Inflammatory macrophage treated with lipopolysaccharide for 1 hour (primary cell): ENCODE measurements around the gene CNOT6L.
"Not testable (repeated sequence)": the region's sequence is repeated elsewhere in the genome, so short reads cannot be mapped to it uniquely, and the experiment has no call there.

ENCODE experiments used
- DNase-seq, 2 donors: peaks; one replicate each; pipeline ENCODE4 v3.0.0-alpha.2; 2020 to 2022

Gene CNOT6L

DNA sequence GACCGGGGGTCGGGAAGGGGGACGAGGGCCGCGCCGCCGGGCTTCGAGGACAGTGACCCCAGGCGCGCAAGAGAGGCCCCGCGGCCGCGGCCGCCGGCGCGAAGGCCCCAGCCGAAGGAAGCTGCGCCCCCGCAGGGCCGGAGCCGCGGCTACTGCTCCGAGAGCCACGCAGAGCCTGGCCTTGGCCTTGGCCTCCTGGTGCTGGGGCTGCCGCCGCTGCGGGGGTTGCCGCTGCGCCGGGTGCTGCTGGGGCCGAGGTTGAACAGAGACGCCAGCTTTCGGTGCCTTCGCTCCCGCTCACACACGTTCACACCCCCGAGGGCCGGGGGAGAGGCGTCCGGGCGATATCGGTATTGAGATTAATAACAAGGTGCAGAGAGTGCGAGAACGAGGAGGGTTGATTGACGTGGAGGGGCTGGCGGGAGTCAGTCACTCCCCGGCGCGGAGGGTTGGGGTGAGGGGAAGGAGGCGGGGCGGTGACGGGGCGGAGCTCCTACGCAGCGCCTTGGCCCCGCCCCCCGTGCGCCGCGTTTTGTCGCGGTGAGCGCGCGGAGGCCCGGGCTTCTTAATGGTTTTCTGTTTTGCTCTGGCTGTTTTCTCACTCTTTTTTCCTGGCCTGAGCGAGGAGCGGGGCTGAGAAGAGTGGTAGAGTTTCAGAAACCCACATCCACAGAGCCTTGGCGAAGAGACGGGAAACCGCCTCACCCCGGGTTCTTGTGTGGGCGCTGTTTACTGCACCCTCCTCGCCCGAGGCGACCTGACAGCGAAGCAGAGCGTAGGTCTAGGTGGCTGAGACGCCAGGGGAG, 878 bp upstream of the CNOT6L start:
- DNase-seq, result peak; percentile 81 to 93

DNA sequence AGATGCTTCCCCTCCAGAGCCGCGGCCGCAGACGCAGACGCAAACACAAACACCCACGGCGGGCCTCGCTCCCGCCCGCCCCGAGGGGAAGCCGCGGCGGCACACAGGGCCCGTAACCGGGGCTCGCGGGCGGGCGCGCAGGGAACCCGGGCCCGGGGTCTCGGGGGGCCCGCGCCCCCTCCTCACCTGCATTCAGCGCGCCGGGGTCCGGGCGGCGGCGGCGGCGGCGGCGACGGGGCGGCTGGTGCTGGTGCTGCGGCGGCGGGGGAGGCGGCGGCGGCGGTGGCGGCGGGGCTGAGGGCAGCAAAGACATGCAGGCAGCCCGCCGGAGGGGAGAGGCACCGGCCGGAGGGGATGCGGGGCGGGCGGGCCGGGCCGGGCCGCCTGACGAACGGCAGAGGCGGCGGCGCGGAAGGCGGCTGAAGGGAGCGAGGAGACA, 255 bp upstream of the CNOT6L start:
- DNase-seq, result no peak

- peak; percentile 75 to 79 for DNase-seq
Observed at GRCh38 chr4:77818073-77818601, 1.0 kb downstream of the CNOT6L start.

- DNase-seq, result peak in 1 of 2 donors; percentile 19
Observed at GRCh38 chr4:77817304-77818072, 1.7 kb downstream of the CNOT6L start.

DNA sequence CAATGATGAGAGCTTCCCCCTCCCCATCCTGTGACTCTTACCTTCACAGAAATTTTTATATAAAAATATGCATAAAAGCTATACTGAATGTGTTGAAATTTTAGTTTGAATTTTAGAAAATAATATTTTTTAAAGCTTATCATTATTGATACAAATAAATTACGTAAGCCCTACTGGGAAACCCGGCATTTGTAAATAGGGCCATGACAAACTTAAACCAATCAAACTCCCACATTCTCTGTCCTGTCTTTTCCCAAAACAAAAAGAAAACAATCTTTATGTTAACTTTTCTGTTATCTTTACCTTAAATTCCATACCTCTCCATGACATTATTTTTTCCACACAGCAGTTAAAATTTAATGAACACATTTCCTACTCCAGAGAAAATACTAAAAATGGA, 2.6 kb downstream of the CNOT6L start:
- peak; percentile 39 to 70 for DNase-seq

- no peak for DNase-seq
Observed at GRCh38 chr4:77815636-77816035, 3.5 kb downstream of the CNOT6L start.

DNA sequence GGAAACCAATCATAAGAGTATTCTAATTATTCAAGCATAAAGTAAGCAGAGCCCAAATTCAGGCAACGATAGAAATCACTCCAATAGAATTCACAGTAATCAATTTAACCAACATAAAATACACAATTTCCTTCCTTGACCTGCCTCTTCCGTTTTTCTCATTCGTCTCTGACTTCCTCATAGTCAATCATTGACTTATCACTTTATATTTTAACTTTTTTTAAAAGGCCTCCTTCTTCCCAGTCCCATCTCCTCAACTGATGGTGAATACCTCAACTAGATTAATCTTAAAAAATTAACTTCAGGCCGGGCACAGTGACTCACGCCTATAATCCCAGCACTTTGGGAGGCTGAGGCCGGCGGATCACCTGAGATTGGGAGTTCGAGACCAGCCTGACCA, 13.3 kb downstream of the CNOT6L start:
- DNase-seq, result no peak

- no peak for DNase-seq
Observed at GRCh38 chr4:77804471-77804870, 14.7 kb downstream of the CNOT6L start.

GRCh38 chr4:77802402-77802801, 16.8 kb downstream of the CNOT6L start:
- DNase-seq, result no peak

DNA sequence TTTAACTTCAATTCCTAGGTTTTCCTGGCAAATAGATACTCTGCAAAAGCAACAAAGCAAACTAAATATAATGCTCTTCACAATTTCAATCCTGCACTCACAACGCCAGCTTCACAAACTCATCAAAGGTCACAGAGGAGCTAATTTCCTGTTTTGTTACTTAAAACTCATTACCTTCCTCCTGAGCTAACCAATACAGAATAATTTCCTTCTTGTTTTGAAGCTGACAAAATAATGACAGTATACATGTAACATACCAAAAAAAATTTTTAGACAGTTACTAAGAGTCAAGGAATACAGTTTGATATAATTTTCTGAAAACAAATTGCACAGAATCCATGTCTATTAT, 17.9 kb downstream of the CNOT6L start:
- no peak for DNase-seq

DNA sequence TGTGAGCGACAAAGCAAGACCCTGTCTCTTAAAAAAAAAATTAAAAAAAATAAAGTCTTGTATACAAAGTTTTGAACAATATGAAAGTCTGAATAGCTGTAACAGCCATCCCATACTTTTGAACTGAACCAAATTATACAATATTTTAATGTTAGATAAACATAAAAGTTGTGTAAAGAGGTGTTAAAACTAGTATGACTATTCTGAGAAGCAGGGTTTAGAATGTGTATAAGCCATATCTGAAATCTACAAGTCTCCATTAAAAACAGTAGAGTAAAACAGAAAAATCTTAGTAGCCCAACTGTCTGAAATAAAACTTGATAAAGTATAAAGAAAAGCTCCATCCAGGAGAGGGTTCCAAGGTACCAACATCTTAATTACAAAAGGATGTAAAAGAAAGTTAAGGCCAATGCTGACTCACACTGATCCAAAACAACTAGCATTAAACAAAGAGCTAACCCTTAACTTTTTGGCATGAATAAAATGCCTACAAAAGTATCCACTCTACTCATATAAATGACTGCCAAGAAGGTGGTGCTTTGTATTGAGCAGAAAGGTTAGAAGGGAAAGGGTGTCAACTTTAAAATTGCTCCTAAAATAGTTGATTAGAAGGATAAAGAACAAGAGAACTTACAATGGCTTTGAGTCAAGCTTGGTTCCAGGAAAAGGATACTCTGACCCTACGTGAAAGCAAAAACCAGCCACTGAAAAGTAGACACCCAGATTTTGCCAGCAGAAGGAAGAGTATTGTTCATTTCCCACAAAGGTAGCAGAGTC, 18.5 kb downstream of the CNOT6L start:
- no peak for DNase-seq

GRCh38 chr4:77800077-77800476, 19.1 kb downstream of the CNOT6L start:
- no peak for DNase-seq

GRCh38 chr4:77798385-77798784, 20.8 kb downstream of the CNOT6L start:
- no peak for DNase-seq

DNA sequence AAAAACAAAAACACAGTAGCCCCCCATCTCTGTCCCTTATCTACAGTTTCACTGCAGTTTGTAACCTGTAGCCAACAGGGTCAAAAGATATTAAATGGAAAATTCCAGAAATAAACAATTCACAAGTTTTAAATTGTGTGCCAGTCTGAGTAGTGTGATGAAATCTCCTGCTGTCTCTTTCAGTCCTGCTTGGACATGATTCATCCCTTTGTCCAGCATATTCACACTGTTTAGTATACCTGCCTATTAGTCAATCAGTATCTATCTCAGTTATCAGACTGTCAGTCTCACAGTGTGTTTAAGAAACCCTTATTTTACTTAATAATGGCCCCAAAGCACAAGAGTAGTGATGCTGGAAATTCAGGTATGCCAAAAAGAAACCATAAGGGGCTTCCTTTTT, 21.9 kb downstream of the CNOT6L start:
- no peak for DNase-seq

- DNase-seq, result no peak
Observed at GRCh38 chr4:77795326-77795725, 23.8 kb downstream of the CNOT6L start.

- DNase-seq, result no peak
Observed at GRCh38 chr4:77790146-77790545, 29.0 kb downstream of the CNOT6L start.

- no peak for DNase-seq
Observed at GRCh38 chr4:77788990-77789389, 30.2 kb downstream of the CNOT6L start.

DNA sequence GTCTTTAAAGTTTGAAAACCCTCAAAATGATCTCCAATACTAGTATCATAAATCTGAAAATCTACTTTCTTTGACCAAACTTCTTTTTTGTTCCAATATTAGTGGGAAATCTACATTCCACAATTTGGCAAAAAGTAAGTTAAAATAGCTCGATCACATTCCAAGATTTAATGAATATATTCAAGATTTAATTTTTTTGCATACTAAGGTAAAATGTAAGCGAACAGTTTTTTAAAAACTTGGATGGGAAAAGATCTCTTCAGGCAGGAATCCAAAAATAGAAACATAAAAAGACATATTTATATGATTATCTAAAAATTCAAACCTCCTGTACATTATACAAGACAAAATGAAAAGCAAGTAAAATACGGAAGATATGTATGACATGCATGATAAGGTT, 31.2 kb downstream of the CNOT6L start:
- DNase-seq, result no peak

- DNase-seq, result no peak
Observed at GRCh38 chr4:77785669-77786068, 33.5 kb downstream of the CNOT6L start.

- DNase-seq, result no peak
Observed at GRCh38 chr4:77783895-77784294, 35.3 kb downstream of the CNOT6L start.

GRCh38 chr4:77782102-77782835, 36.9 kb downstream of the CNOT6L start:
- DNase-seq, result no peak

DNA sequence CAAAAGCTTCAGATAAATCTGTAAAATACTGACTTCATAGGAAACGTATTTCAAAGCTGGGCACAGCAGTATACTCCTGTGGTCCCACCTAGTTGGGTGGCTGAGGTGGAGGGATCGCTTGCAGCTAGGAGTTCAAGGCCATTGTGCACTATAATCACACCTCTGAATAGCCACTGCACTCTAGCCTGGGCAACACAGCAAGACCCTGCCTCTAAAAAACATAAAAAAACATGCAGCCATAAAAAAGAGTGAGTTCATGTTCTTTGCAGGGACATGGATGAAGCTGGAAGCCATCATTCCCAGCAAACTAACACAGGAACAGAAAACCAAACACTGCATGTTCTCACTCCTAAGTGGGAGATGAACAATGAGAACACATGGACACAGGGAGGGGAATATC, 38.4 kb downstream of the CNOT6L start:
- not testable (repeated sequence) for DNase-seq
